Measurements from ENCODE around the gene ANKRD1. TPM values are rescaled to one million over a fixed set of nuclear protein-coding genes. Genes with fewer than 3 reads are reported as not detected.

ANKRD1 gene
- total RNA-seq, 1 donor from 2014 or later: 5.8 TPM

DNA sequence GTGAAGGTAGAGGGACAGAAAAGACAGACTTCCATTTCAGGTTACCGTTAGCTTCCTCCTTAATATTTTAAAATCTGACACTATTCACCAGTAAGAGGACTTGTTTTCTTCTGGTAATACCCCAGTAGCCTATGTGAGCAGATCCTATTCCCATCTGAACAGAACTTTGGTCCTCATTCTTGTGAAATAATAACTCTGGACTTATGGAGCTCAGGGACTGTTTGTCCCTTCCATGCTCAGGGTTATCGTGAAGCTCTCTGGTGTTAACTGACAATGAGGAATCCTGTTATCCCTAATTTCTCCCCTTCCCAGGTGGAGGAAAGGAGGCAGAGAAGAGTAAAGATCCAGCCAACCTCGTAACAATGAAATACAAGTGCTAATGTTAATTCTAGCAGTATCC, 47.0 kb upstream of the ANKRD1 start:
- Mint-ChIP-seq H3K27me3 (ENCODE audit: unreplicated experiment) (no peaks in the 10 kb centered on the region), H3K4me3 (ENCODE audit: unreplicated experiment) (no peak overlapping the region), H3K9me3 (ENCODE audit: unreplicated experiment) (no peaks in the 10 kb centered on the region), H3K36me3 (ENCODE audit: unreplicated experiment) (no peaks in the 10 kb centered on the region), H3K27ac (ENCODE audit: unreplicated experiment) (no peak overlapping the region), H3K4me1 (ENCODE audit: unreplicated experiment) (peaks cover 17% of the 10 kb centered on the region)
- TF ChIP-seq, protein P1, sequence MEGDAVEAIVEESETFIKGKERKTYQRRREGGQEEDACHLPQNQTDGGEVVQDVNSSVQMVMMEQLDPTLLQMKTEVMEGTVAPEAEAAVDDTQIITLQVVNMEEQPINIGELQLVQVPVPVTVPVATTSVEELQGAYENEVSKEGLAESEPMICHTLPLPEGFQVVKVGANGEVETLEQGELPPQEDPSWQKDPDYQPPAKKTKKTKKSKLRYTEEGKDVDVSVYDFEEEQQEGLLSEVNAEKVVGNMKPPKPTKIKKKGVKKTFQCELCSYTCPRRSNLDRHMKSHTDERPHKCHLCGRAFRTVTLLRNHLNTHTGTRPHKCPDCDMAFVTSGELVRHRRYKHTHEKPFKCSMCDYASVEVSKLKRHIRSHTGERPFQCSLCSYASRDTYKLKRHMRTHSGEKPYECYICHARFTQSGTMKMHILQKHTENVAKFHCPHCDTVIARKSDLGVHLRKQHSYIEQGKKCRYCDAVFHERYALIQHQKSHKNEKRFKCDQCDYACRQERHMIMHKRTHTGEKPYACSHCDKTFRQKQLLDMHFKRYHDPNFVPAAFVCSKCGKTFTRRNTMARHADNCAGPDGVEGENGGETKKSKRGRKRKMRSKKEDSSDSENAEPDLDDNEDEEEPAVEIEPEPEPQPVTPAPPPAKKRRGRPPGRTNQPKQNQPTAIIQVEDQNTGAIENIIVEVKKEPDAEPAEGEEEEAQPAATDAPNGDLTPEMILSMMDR (IDR thresholded peaks at IDR 0.05): no peak
- DNase-seq (ENCODE audit: extremely low spot score, unreplicated experiment): no peak

DNA sequence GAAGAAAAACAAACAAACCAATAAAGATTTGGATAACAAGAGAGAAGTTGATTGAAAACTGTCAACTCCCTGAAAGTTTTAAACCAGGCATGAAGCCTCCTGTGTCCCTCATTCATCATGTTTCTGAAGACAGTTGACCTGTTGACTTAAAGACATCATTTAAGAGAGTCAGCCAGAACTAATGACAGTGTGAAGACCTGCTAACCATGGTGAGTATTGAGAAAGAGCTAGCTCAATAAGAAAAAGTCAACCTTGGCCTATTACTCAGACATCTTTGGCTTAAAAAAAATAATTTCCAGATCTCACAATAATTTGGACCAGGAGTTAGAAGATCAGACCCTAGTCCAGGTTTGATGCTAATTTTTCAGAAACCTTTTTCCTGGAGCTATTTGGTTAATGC, 45.3 kb upstream of the ANKRD1 start:
- no peak overlapping the region for H3K4me3 Mint-ChIP-seq (ENCODE audit: unreplicated experiment)
- H3K9me3 Mint-ChIP-seq (ENCODE audit: unreplicated experiment): no peaks in the 10 kb centered on the region
- H3K36me3 Mint-ChIP-seq (ENCODE audit: unreplicated experiment): no peaks in the 10 kb centered on the region
- TF ChIP-seq, protein P1 (IDR thresholded peaks at IDR 0.05): no peak
- H3K4me1 Mint-ChIP-seq (ENCODE audit: unreplicated experiment): peaks cover 17% of the 10 kb centered on the region
- no peak overlapping the region for H3K27ac Mint-ChIP-seq (ENCODE audit: unreplicated experiment)
- H3K27me3 Mint-ChIP-seq (ENCODE audit: unreplicated experiment): no peaks in the 10 kb centered on the region
- DNase-seq (ENCODE audit: extremely low spot score, unreplicated experiment): no peak

DNA sequence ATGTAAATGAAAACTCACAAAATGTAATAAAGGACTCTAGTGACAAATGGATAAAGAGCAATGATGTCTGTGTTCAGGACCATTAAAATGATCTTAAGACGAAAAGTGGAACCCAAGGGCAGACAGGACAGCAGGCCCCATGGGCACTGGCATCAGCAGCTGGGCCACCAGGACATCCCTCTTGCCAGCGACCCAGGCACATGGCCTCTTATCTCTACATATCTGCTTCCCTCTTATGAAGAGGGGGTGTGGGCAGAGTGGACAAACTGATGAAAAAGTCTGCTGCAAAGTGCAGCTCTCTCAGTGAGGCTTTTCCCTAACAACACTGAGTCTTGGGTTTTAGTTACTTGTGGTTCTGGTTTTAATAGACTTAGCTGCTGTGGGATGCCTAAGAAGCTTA, 44.8 kb upstream of the ANKRD1 start:
- TF ChIP-seq, protein P1 (IDR thresholded peaks at IDR 0.05): no peak
- no peaks in the 10 kb centered on the region for H3K27me3 Mint-ChIP-seq (ENCODE audit: unreplicated experiment)
- H3K4me1 Mint-ChIP-seq (ENCODE audit: unreplicated experiment): peaks cover 20% of the 10 kb centered on the region
- no peaks in the 10 kb centered on the region for H3K36me3 Mint-ChIP-seq (ENCODE audit: unreplicated experiment)
- no peak overlapping the region for H3K27ac Mint-ChIP-seq (ENCODE audit: unreplicated experiment)
- no peak for DNase-seq (ENCODE audit: extremely low spot score, unreplicated experiment)
- H3K9me3 Mint-ChIP-seq (ENCODE audit: unreplicated experiment): no peaks in the 10 kb centered on the region
- H3K4me3 Mint-ChIP-seq (ENCODE audit: unreplicated experiment): no peak overlapping the region

DNA sequence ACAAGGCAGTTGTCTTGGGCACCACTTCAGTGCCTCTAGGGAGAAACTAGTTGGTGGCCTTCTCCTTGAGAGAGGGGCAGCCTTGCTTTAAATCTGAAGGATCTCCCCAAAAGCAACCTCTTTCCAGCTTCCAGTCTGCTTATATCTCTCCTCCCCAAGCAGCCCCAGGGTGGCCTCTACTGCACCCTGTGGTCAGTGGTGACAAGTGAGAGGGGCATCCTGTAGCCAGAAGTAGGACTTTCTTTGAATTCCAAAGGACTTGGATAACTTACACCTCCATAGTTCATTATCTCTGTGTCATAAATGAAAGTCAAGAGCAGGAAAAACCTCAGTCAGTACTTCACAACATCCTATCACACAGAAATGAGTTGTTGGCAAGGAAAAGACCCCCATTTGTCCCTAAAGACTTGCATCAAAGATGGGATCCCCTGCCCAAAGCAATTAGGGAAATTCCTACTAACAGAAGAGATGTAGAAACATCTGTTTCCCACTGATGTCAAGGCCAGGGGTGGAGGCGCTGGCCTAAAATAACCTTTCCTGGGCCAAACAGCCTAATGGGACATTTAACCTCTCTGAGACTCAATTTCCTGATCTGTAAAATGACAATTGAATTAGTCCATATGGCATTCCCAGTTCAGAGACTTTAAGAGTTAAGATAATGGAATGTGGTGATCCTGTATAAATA, 44.0 kb upstream of the ANKRD1 start:
- DNase-seq (ENCODE audit: extremely low spot score, unreplicated experiment): no peak
- Mint-ChIP-seq H3K27me3 (ENCODE audit: unreplicated experiment) (no peaks in the 10 kb centered on the region), H3K9me3 (ENCODE audit: unreplicated experiment) (no peaks in the 10 kb centered on the region), H3K27ac (ENCODE audit: unreplicated experiment) (no peak overlapping the region), H3K36me3 (ENCODE audit: unreplicated experiment) (no peaks in the 10 kb centered on the region), H3K4me3 (ENCODE audit: unreplicated experiment) (no peak overlapping the region), H3K4me1 (ENCODE audit: unreplicated experiment) (peaks cover 24% of the 10 kb centered on the region)
- TF ChIP-seq, protein P1 (IDR thresholded peaks at IDR 0.05): no peak

DNA sequence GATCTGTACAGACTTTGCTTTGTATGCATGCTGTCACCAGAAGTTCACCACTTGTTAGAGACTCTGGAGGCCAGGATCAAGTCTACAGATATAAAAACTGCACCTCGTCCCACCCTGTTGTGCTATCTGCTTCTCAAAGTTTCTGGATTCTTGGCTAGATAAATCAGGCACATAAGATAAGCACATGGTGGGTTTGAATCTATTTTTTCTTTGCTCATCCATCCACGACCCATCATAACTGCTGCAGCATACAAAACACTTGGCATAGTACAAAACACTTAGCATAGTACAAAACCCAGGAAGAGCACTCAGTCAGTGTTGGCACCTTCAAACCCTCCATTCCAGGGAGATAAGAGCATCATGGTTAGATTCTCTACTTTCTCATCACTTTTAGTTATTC, 42.4 kb upstream of the ANKRD1 start:
- TF ChIP-seq, protein P1 (IDR thresholded peaks at IDR 0.05): no peak
- H3K9me3 Mint-ChIP-seq (ENCODE audit: unreplicated experiment): no peaks in the 10 kb centered on the region
- peaks cover 17% of the 10 kb centered on the region for H3K4me1 Mint-ChIP-seq (ENCODE audit: unreplicated experiment)
- H3K27me3 Mint-ChIP-seq (ENCODE audit: unreplicated experiment): no peaks in the 10 kb centered on the region
- no peak for DNase-seq (ENCODE audit: extremely low spot score, unreplicated experiment)
- H3K36me3 Mint-ChIP-seq (ENCODE audit: unreplicated experiment): no peaks in the 10 kb centered on the region
- no peak overlapping the region for H3K27ac Mint-ChIP-seq (ENCODE audit: unreplicated experiment)
- H3K4me3 Mint-ChIP-seq (ENCODE audit: unreplicated experiment): no peak overlapping the region
